PC-3 (cell line): ENCODE measurements around the gene SPIN4. TPM values are rescaled to one million over a fixed set of nuclear protein-coding genes. Genes with fewer than 3 reads are reported as not detected.
"Not testable (repeated sequence)": the region's sequence is repeated elsewhere in the genome, so short reads cannot be mapped to it uniquely, and the experiment has no call there.

Experiments used
- ATAC-seq: fragments of 200-7000 bp; cut with Tn5 transposase; 2 replicates; pipeline ENCODE4 v1.9.1; 2020; ENCODE audit warnings: mild to moderate bottlenecking, moderate library complexity
- BruUV-seq: library from RNA; stranded (reverse); fragments of 400-500 nt; replicated peaks from 2 replicates; lab custom pipeline; 2021; lab: Mats Ljungman, UMichigan
- CTCF ChIA-PET: fragments of 300-600 bp; sonication (Branson Sonifier 250); formaldehyde crosslinking; loops from one replicate; lab custom pipeline; 2022; ENCODE audit warnings: antibody characterized with exemption; lab: Charles Lee
- POLR2A ChIA-PET: fragments of 300-600 bp; sonication (Branson Sonifier 250); formaldehyde crosslinking; loops from one replicate; lab custom pipeline; 2022; ENCODE audit warnings: antibody characterized with exemption; ENCODE audit not compliant: unreplicated experiment; lab: Charles Lee
- DNase-seq: peaks from one replicate; pipeline ENCODE4 v3.0.0-alpha.2; 2015
- H2AFZ ChIP-seq: fragments of 300-600 bp; sonication (generic); 2 replicates; pipeline ENCODE4 v1.6.0; 2016; ENCODE audit warnings: antibody characterized with exemption, low read length
- H3F3A ChIP-seq: fragments of 300-600 bp; sonication (generic); one replicate; pipeline ENCODE4 v1.6.0; 2017; ENCODE audit warnings: antibody characterized with exemption, low read length, control low read depth, mild to moderate bottlenecking; ENCODE audit not compliant: unreplicated experiment
- H3K27ac ChIP-seq: fragments of 300-600 bp; sonication (generic); 2 replicates; pipeline ENCODE4 v1.5.1; 2016; ENCODE audit warnings: mild to moderate bottlenecking, low read length
- H3K27me3 ChIP-seq: fragments of 300-600 bp; sonication (generic); 2 replicates; pipeline ENCODE4 v1.6.1; 2016; ENCODE audit warnings: low read length, mixed read lengths
- H3K36me3 ChIP-seq: fragments of 300-600 bp; sonication (generic); 2 replicates; pipeline ENCODE4 v1.6.1; 2016; ENCODE audit warnings: low read depth, mixed run types, low read length, mixed read lengths
- H3K4me1 ChIP-seq: fragments of 300-600 bp; sonication (generic); 2 replicates; pipeline ENCODE4 v1.5.1; 2016; ENCODE audit warnings: low read length; ENCODE audit not compliant: insufficient read depth
- H3K4me2 ChIP-seq: fragments of 300-600 bp; sonication (generic); 2 replicates; pipeline ENCODE4 v1.6.0; 2016; ENCODE audit warnings: low read length
- H3K4me3 ChIP-seq: fragments of 300-600 bp; sonication (generic); 2 replicates; pipeline ENCODE4 v1.5.1; 2016; ENCODE audit warnings: mild to moderate bottlenecking, low read length, mixed read lengths
- H3K79me2 ChIP-seq: fragments of 300-600 bp; sonication (generic); 2 replicates; pipeline ENCODE4 v1.6.1; 2017; ENCODE audit warnings: low read length, mixed read lengths
- H3K9ac ChIP-seq: fragments of 300-600 bp; sonication (generic); 2 replicates; pipeline ENCODE4 v1.6.0; 2016; ENCODE audit warnings: mild to moderate bottlenecking, low read length
- H3K9me2 ChIP-seq: fragments of 300-600 bp; sonication (generic); replicated peaks from 2 replicates; pipeline ENCODE4 v1.6.1; 2016; ENCODE audit warnings: mixed run types, low read length, mixed read lengths
- H3K9me3 ChIP-seq: fragments of 300-600 bp; sonication (generic); 2 replicates; pipeline ENCODE4 v1.6.1; 2016; ENCODE audit warnings: low read length, mixed read lengths
- H4K20me1 ChIP-seq: fragments of 300-600 bp; sonication (generic); 2 replicates; pipeline ENCODE4 v1.6.1; 2016; ENCODE audit warnings: low read length, mixed read lengths
- CTCF ChIP-seq: fragments of 300-600 bp; sonication (generic); conservative IDR thresholded peaks from 2 replicates; pipeline ENCODE4 v1.5.1; 2017; ENCODE audit warnings: antibody characterized with exemption, low read depth, mild to moderate bottlenecking, low read length
- EZH2 ChIP-seq: fragments of 300-600 bp; sonication (generic); IDR thresholded peaks from one replicate; pipeline ENCODE4 v1.6.1; 2017; ENCODE audit warnings: antibody characterized with exemption, mild to moderate bottlenecking, low read length; ENCODE audit not compliant: unreplicated experiment
- EZH2phosphoT487 ChIP-seq: fragments of 300-600 bp; sonication (generic); IDR thresholded peaks from 2 replicates; pipeline ENCODE4 v1.6.1; 2018; ENCODE audit warnings: mild to moderate bottlenecking, antibody characterized with exemption, low read length, borderline replicate concordance
- intact Hi-C: fragments of 100-400 bp; cut with micrococcal nuclease; formaldehyde crosslinking; loops from 2 replicates; pipeline ENCODE4 v1.9.0; 2023
- total RNA-seq: library from RNA; depleted of rRNA; stranded (reverse); fragments of >200 nt; gene quantifications from 2 replicates; pipeline ENCODE4 v1.2.3, GENCODE V29; 2014

Gene SPIN4
- total RNA-seq, 1 experiment from 2014 or later, result 12.1 TPM

- DNase-seq (no peak), ATAC-seq (no peak)
- no peaks in the 10 kb centered on the region for H3K27me3 ChIP-seq
- no TSS peak for BruUV-seq
- intact Hi-C loops, result no loop called here
- H3K4me2 ChIP-seq, result no peak overlapping the region
- no peaks in the 10 kb centered on the region for H3K36me3 ChIP-seq
- H4K20me1 ChIP-seq, result no peaks in the 10 kb centered on the region
- no peak overlapping the region for H3K4me3 ChIP-seq
- CTCF ChIA-PET, result no interaction called here
- no peaks in the 10 kb centered on the region for H3F3A ChIP-seq
- POLR2A ChIA-PET, result no interaction called here
- no peak overlapping the region for H3K27ac ChIP-seq
- no peaks in the 10 kb centered on the region for H3K9me2 ChIP-seq
- no peak overlapping the region for H3K9ac ChIP-seq
- no peak overlapping the region for H2AFZ ChIP-seq
- H3K4me1 ChIP-seq, result no peaks in the 10 kb centered on the region
- H3K9me3 ChIP-seq, result no peaks in the 10 kb centered on the region
- TF ChIP-seq EZH2, result no peak
- no peak for TF ChIP-seq EZH2phosphoT487
- H3K79me2 ChIP-seq, result no peaks in the 10 kb centered on the region
Measured at GRCh38 chrX:63394872-63395271, 43.7 kb upstream of the SPIN4 start.

GRCh38 chrX:63393094-63393493 is 42.0 kb upstream of the SPIN4 start:
- H3K27ac ChIP-seq, DNase-seq, H3K9me2 ChIP-seq, ATAC-seq, POLR2A ChIA-PET, H3K4me1 ChIP-seq, H3K36me3 ChIP-seq, H3K79me2 ChIP-seq, H3K4me2 ChIP-seq, H4K20me1 ChIP-seq, CTCF ChIA-PET, BruUV-seq, H3F3A ChIP-seq, H3K4me3 ChIP-seq, H2AFZ ChIP-seq, intact Hi-C loops, H3K9ac ChIP-seq, H3K9me3 ChIP-seq, H3K27me3 ChIP-seq: not testable (repeated sequence)

- Histone ChIP-seq H3K4me2 (no peak overlapping the region), H3K79me2 (no peaks in the 10 kb centered on the region), H3K9me2 (no peaks in the 10 kb centered on the region), H3K4me1 (no peaks in the 10 kb centered on the region), H3K4me3 (no peak overlapping the region), H2AFZ (no peak overlapping the region), H3K27me3 (no peaks in the 10 kb centered on the region), H3K36me3 (no peaks in the 10 kb centered on the region), H4K20me1 (no peaks in the 10 kb centered on the region), H3K27ac (no peak overlapping the region), H3K9me3 (no peaks in the 10 kb centered on the region), H3F3A (no peaks in the 10 kb centered on the region), H3K9ac (no peak overlapping the region)
- ATAC-seq (no peak), DNase-seq (no peak)
- no peak for TF ChIP-seq EZH2
- TF ChIP-seq CTCF, result no peak
- no peak for TF ChIP-seq EZH2phosphoT487
- intact Hi-C loops, result no loop called here
- ChIA-PET POLR2A (no interaction called here), CTCF (no interaction called here)
- BruUV-seq, result no TSS peak
Measured at GRCh38 chrX:63387411-63387810, 36.3 kb upstream of the SPIN4 start.

GRCh38 chrX:63384263-63384662 is 33.1 kb upstream of the SPIN4 start:
- H3K27ac ChIP-seq, H3K4me3 ChIP-seq, H3K9me3 ChIP-seq, CTCF ChIA-PET, intact Hi-C loops, DNase-seq, H3K9ac ChIP-seq, H4K20me1 ChIP-seq, BruUV-seq, ATAC-seq, POLR2A ChIA-PET, H3K79me2 ChIP-seq, H3K36me3 ChIP-seq, H3K4me2 ChIP-seq, H3K9me2 ChIP-seq, H3K4me1 ChIP-seq, H3K27me3 ChIP-seq, H2AFZ ChIP-seq, H3F3A ChIP-seq: not testable (repeated sequence)

- H3K4me1 ChIP-seq, CTCF ChIA-PET, DNase-seq, H3K36me3 ChIP-seq, intact Hi-C loops, H3K79me2 ChIP-seq, H3K9me2 ChIP-seq, ATAC-seq, BruUV-seq, H3F3A ChIP-seq, H4K20me1 ChIP-seq, H3K27ac ChIP-seq, H3K4me3 ChIP-seq, H3K4me2 ChIP-seq, POLR2A ChIA-PET, H2AFZ ChIP-seq, H3K9ac ChIP-seq, H3K27me3 ChIP-seq, H3K9me3 ChIP-seq: not testable (repeated sequence)
Measured at GRCh38 chrX:63373012-63373411, 21.9 kb upstream of the SPIN4 start.

GRCh38 chrX:63367699-63368098 is 16.6 kb upstream of the SPIN4 start:
- H3K9me2 ChIP-seq, ATAC-seq, DNase-seq, H3K27ac ChIP-seq, H3F3A ChIP-seq, H3K36me3 ChIP-seq, CTCF ChIA-PET, H3K79me2 ChIP-seq, H3K9ac ChIP-seq, H3K9me3 ChIP-seq, H3K27me3 ChIP-seq, H3K4me3 ChIP-seq, intact Hi-C loops, H4K20me1 ChIP-seq, H3K4me2 ChIP-seq, H2AFZ ChIP-seq, POLR2A ChIA-PET, BruUV-seq: not testable (repeated sequence)
- peaks cover 12% of the 10 kb centered on the region for H3K4me1 ChIP-seq
